ENCODE measurements around the gene COL5A3. TPM values are rescaled to one million over a fixed set of nuclear protein-coding genes. Genes with fewer than 3 reads are reported as not detected.
"Not testable (repeated sequence)": the region's sequence is repeated elsewhere in the genome, so short reads cannot be mapped to it uniquely, and the experiment has no call there.

Gene COL5A3
- polyA plus RNA-seq, result 10 to 100 TPM; 12.9 to 62.2 (median 43.2) TPM

DNA sequence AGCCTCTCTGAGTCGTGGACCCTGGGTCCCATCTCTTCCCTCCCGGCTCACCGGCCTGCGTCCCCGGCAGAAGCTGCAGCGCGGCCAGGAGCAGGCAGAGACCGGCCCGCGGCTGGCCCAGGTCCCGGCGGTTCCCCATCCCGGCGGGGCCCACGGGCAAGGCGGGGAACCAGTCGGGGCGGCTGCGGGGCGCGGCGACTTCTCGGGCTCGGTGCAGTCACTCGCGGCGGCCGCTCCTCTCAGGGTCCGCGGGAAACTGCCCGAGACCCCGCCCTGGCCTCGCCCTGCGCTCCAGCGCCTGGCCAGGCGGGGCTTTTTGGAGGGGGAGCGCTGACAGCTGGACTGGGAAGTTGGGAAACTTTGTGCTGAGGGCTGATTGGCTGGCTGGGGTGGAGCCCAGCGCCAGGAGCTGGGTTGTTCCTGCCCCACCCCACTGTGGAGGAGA, at the start of gene COL5A3:
COL5A3 (minus strand) TSS at position 258 of the 445 bp plus-strand sequence; CDS start at position 139, 119 bp downstream.
- WGBS, 3 donors, result 0 to 2% (median 2%) methylated on average over 35 to 38 of the region's 38 CpGs
- no peak within 1 kb of the TSS for H3K27ac ChIP-seq (ENCODE audit: low read depth, low read length)

GRCh38 chr19:10052602-10053360, 42.5 kb upstream of the COL5A3 start:
- H3K27ac ChIP-seq (ENCODE audit: low read depth, low read length), result no peak overlapping the region
- 44 to 74% (median 69%) methylated on average over 18 to 21 of the region's 21 CpGs for WGBS, 3 donors

DNA sequence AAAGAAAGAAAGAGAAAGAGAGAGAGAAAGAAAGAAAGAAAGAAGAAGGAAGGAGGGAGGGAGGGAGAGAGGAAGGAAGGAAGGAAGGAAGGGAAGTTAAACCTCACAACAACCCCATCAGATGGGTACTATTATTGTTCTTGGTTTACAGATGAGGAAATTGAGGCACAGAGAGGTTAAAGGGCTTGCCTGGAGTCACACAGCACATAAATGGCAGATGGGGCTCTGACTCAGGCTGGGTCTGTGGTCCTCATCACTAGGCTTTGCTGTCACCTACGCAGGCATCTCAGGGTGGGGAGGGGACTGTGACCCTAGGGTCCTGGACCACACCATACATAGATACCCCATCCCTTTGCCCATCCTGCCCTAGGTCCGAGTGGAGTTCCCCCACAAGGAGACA, 39.3 kb upstream of the COL5A3 start:
- no peak overlapping the region for H3K27ac ChIP-seq (ENCODE audit: low read depth, low read length)
- 50 to 68% (median 64%) methylated on average over 2 of the region's 2 CpGs for WGBS, 3 donors

GRCh38 chr19:10045371-10045770, 35.1 kb upstream of the COL5A3 start:
- WGBS, 3 donors, result 43 to 57% (median 45%) methylated on average over 1 of the region's 1 CpG
- H3K27ac ChIP-seq (ENCODE audit: low read depth, low read length), result no peak overlapping the region

- no peak overlapping the region for H3K27ac ChIP-seq (ENCODE audit: low read depth, low read length)
- 68 to 90% (median 78%) methylated on average over 1 of the region's 1 CpG for WGBS, 3 donors
Observed at GRCh38 chr19:10044390-10044789, 34.1 kb upstream of the COL5A3 start.

DNA sequence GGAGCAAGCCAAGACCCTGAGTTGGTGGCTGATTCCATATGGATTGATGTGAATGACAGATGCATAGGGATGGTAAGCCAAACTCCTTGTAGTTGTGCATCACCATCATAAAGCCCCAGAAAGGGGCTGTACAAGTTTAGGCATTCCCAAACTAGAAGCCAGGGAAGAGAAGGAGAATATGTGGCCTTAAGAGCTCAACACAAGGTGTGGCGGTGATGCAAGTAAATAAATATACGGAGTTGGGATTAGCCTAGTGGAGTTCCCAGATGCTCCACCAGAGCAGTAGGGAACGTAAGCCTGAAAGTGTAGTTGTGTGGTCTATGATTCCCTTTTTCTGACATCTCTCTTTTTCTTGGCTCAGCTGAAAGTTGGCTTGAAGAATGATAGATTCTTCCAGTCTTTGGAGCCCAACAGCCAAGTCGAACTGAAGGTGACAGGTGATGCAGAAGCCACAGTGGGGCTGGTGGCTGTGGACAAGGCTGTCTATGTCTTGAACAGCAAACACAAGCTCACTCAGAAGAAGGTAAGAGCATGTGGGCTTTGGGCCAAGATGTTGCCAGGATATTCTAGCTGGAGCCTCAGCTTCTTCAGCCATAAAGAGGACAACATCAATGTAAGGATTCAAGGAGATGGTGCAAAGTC, 33.1 kb upstream of the COL5A3 start:
- no peak overlapping the region for H3K27ac ChIP-seq (ENCODE audit: low read depth, low read length)
- WGBS, 3 donors, result 63 to 75% (median 63%) methylated on average over 4 of the region's 4 CpGs

GRCh38 chr19:10037809-10038208, 27.5 kb upstream of the COL5A3 start:
- no peak overlapping the region for H3K27ac ChIP-seq (ENCODE audit: low read depth, low read length)
- WGBS, 3 donors, result 52 to 69% (median 65%) methylated on average over 5 of the region's 5 CpGs

DNA sequence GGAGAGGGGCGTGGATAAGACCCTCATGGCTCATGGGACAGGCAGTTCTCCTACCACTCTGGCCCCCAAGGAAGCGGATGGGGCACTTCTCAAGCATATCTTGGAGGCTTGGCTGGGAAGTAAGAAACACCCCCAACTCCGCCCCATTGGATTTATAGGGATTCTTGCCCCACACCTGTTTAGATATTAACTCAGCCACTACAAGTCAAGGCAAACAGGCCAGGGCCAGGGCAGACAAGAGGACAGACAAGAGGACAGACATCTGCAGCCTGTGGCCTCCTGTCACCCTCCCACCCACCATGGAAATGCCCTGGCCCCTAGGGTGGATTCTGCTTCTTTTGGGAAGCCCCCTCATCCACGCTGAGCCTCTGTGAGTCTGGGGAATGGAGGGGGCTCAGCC, 27.1 kb upstream of the COL5A3 start:
- WGBS, 3 donors, result 62 to 68% (median 64%) methylated on average over 4 of the region's 4 CpGs
- no peak overlapping the region for H3K27ac ChIP-seq (ENCODE audit: low read depth, low read length)

GRCh38 chr19:10036601-10037071, 26.3 kb upstream of the COL5A3 start:
- H3K27ac ChIP-seq (ENCODE audit: low read depth, low read length), result no peak overlapping the region
- WGBS, 3 donors, result 26 to 62% (median 59%) methylated on average over 5 of the region's 5 CpGs

DNA sequence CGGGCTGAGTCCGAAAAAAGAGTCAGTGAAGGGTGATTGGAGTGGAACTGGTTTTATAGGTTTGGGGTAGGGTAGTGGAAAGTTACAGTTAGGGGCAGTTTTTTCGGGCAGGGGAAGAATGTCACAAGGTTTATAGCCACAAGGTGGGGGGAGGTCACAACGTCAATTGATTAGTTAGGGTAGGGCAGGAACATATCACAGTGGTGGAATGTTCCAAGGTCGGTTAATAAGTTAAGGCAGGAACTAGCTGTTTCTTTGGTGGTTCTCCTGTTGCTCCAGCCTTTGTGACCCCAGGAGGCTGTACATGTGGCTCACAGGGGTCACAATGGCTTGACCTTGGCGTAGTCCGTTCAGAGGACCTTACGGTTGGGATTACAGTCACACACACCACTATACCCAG, 23.3 kb upstream of the COL5A3 start:
- no peak overlapping the region for H3K27ac ChIP-seq (ENCODE audit: low read depth, low read length)
- WGBS, 3 donors, result 59 to 73% (median 73%) methylated on average over 8 of the region's 8 CpGs

DNA sequence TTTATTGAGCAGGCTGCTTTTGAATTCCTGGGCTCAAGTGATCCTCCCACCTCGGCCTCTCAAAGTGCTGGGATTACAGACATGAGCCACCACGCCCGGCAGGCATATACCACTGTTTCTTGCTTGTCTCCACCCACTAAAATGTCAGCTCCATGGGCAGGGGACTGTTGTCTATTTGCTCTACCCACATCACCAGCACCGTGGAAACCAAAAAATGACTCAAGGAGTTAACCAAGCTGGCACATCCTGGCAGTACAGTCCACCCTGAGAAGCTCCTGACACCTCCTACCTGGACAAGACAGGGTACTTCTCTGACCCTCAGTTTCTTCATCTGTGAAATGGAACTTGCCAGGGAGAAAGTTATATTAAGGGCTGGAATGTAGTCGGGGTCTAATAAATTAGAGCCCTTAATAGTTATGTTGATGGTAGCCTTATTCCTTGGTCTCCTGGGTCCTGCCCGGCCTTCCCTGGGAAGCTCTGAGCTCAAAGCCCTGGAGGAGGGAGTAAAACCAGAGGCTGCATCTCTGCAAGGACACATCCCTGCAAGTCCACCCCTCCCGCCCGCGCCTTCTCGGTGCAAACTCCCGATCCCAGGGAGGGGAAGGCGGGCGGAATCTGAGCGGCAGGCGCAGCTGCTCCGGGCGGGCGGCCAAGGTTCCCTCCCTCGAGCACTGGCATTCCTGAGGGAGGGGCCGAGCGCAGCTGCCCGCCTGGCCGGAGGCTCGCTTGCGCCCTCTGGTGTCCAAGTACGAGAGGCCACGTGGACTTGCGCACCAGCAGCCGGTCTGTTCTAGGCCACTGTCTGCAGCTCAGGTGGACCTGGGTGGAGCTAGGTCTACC, 17.1 kb upstream of the COL5A3 start:
- 8 to 10% (median 10%) methylated on average over 26 to 29 of the region's 29 CpGs for WGBS, 3 donors
- H3K27ac ChIP-seq (ENCODE audit: low read depth, low read length), result no peak overlapping the region

DNA sequence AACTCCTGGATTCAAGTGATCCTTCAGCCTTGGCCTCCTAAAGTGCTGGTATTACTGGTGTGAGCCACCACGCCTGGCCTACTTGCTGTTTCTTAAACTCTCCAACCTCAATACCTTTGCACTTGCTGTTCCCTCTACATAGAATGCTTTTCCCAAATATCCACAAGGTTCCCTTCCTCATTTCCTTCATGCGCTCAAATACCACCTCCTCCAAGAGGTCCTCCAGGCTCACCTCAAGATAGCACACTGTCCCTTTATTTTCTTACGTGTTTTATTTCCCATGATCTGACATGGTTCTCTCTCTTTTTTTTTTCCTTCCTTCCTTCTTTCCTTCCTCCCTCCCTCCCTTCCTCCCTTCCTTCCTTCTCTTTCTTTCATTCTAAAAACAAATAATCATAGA, 16.4 kb upstream of the COL5A3 start:
- WGBS, 3 donors, result 84 to 88% (median 87%) methylated on average over 3 of the region's 3 CpGs
- H3K27ac ChIP-seq (ENCODE audit: low read depth, low read length), result no peak overlapping the region

DNA sequence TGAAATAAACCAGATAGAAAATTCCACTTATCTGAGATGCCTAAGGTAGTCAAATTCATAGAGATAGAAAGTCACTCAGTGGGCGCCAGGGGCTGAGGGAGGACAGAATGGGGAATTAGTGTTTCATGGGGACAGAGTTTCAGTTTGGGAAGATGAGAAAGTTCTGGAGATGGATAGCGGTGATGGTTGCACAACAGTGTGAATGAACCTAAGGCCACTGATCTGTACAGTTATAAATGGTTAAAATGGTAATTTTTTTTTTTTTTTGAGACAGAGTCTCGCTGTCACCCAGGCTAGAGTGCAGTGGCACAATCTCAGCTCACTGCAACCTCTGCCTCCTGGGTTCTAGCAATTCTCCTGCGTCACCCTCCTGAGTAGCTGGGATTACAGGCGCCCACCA, 12.8 kb upstream of the COL5A3 start:
- H3K27ac ChIP-seq (ENCODE audit: low read depth, low read length), result not testable (repeated sequence)
- WGBS, 3 donors, result 81 to 88% (median 83%) methylated on average over 5 of the region's 5 CpGs

- WGBS, 3 donors, result 69 to 87% (median 86%) methylated on average over 2 of the region's 2 CpGs
- no peak overlapping the region for H3K27ac ChIP-seq (ENCODE audit: low read depth, low read length)
Observed at GRCh38 chr19:10021863-10022262, 11.6 kb upstream of the COL5A3 start.

- WGBS, 3 donors, result 86 to 89% (median 89%) methylated on average over 23 of the region's 23 CpGs
- H3K27ac ChIP-seq (ENCODE audit: low read depth, low read length), result no peak overlapping the region
Observed at GRCh38 chr19:10021446-10021845, 11.1 kb upstream of the COL5A3 start.

DNA sequence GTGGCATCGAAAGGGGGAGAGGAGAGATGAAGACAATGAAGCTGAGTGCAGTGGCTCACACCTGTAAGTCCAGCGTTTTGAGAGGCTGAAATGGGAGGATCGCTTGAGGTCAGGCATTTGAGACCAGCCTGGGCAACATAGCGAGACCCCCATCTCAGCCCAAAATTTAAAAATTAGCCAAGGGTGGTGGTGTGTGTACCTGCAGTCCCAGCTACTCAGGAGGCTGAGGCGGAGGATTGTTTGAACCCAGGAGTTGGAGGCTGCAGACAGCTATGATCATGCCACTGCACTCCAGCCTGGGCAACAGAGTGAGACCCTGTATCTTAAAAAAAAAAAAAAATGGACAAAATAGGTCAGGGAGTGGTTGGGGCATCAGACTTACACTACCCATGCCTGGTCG, 10.5 kb upstream of the COL5A3 start:
- H3K27ac ChIP-seq (ENCODE audit: low read depth, low read length), result no peak overlapping the region
- 79 to 83% (median 82%) methylated on average over 6 of the region's 6 CpGs for WGBS, 3 donors

DNA sequence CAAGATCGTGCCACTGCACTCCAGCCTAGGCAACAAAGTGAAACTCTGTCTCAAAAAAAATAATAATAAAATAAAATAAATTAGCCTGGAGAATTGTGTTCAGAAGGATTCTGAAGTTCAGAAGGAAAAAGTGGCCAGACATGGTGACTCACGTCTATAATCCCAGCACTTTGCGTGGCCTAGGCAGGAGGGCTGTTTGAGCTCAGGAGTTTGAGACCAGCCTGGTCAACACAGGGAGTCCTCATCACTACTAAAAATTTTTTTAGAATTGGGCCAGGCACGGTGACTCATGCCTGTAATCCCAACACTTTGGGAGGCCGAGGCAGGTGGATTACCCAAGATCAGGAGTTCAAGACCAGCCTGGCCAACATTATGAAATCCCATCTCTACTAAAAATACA, 8.9 kb upstream of the COL5A3 start:
- H3K27ac ChIP-seq (ENCODE audit: low read depth, low read length), result no peak overlapping the region
- 86 to 94% (median 87%) methylated on average over 5 of the region's 5 CpGs for WGBS, 3 donors

- 79 to 89% (median 88%) methylated on average over 9 of the region's 9 CpGs for WGBS, 3 donors
- no peak overlapping the region for H3K27ac ChIP-seq (ENCODE audit: low read depth, low read length)
Observed at GRCh38 chr19:10018786-10019185, 8.5 kb upstream of the COL5A3 start.

GRCh38 chr19:10018263-10018662, 8.0 kb upstream of the COL5A3 start:
- WGBS, 3 donors, result 68 to 82% (median 75%) methylated on average over 3 of the region's 3 CpGs

More at GRCh38 chr19:10018263-10018662, 8.0 kb upstream of the COL5A3 start:
- H3K27ac ChIP-seq (ENCODE audit: low read depth, low read length), result no peak overlapping the region

Data from adipose tissue (tissue), 3 donors.